ENCODE results near the gene NAA10.

NAA10 gene

GRCh38 chrX:153950127-153950526, 15.3 kb upstream of the NAA10 start:
- Histone ChIP-seq H3K4me3 (ENCODE audit: low read length) (no peak overlapping the region), H2BK120ac (ENCODE audit: low read depth, low read length) (no peak overlapping the region), H2BK15ac (replicated peaks; ENCODE audit: low read depth) (no peak overlapping the region), H3K27me3 (ENCODE audit: insufficient read depth, low read length, poor library complexity) (no peaks in the 10 kb centered on the region), H3K9ac (ENCODE audit: low read length) (no peak overlapping the region), H3K4me1 (ENCODE audit: control insufficient read depth, low read depth, low read length) (no peaks in the 10 kb centered on the region), H2BK5ac (ENCODE audit: low read length) (no peak overlapping the region), H3K4me2 (ENCODE audit: low read length) (no peak overlapping the region), H2AK5ac (ENCODE audit: low read length) (no peak overlapping the region), H3K36me3 (ENCODE audit: control insufficient read depth, insufficient read depth, low read length) (peaks cover 8% of the 10 kb centered on the region), H3K56ac (ENCODE audit: low read length) (no peak overlapping the region), H3K4ac (ENCODE audit: low read depth, low read length) (no peak overlapping the region), H3K18ac (ENCODE audit: low read length) (no peak overlapping the region), H4K5ac (ENCODE audit: low read length) (no peak overlapping the region), H3K79me2 (ENCODE audit: control insufficient read depth, insufficient read depth, low read length) (no peaks in the 10 kb centered on the region), H3K27ac (ENCODE audit: low read depth, low read length) (no peak overlapping the region), H3K79me1 (ENCODE audit: low read length) (no peaks in the 10 kb centered on the region), H4K8ac (ENCODE audit: low read depth, low read length) (no peak overlapping the region), H3K23ac (ENCODE audit: low read length) (no peak overlapping the region)
- no CpG with 5 or more reads among the region's 19 CpGs for WGBS (ENCODE audit: extremely low coverage, insufficient coverage, low lambda C conversion rate)
- no peak for DNase-seq

GRCh38 chrX:153948847-153949805, 14.3 kb upstream of the NAA10 start:
- Histone ChIP-seq H3K18ac (ENCODE audit: low read length) (no peak overlapping the region), H3K27me3 (ENCODE audit: insufficient read depth, low read length, poor library complexity) (no peaks in the 10 kb centered on the region), H3K9ac (ENCODE audit: low read length) (no peak overlapping the region), H2AK5ac (ENCODE audit: low read length) (no peak overlapping the region), H3K36me3 (ENCODE audit: control insufficient read depth, insufficient read depth, low read length) (peaks cover 7% of the 10 kb centered on the region), H3K4me2 (ENCODE audit: low read length) (no peak overlapping the region), H2BK5ac (ENCODE audit: low read length) (no peak overlapping the region), H3K4ac (ENCODE audit: low read depth, low read length) (no peak overlapping the region), H3K79me2 (ENCODE audit: control insufficient read depth, insufficient read depth, low read length) (no peaks in the 10 kb centered on the region), H4K8ac (ENCODE audit: low read depth, low read length) (no peak overlapping the region), H3K56ac (ENCODE audit: low read length) (peak overlapping the region; percentile 56), H2BK15ac (replicated peaks; ENCODE audit: low read depth) (no peak overlapping the region), H3K79me1 (ENCODE audit: low read length) (no peaks in the 10 kb centered on the region), H4K5ac (ENCODE audit: low read length) (no peak overlapping the region), H3K4me3 (ENCODE audit: low read length) (no peak overlapping the region), H3K23ac (ENCODE audit: low read length) (no peak overlapping the region), H3K4me1 (ENCODE audit: control insufficient read depth, low read depth, low read length) (no peaks in the 10 kb centered on the region), H2BK120ac (ENCODE audit: low read depth, low read length) (no peak overlapping the region), H3K27ac (ENCODE audit: low read depth, low read length) (peak overlapping the region; percentile 84)
- WGBS (ENCODE audit: extremely low coverage, insufficient coverage, low lambda C conversion rate): no CpG with 5 or more reads among the region's 30 CpGs
- no peak for DNase-seq

GRCh38 chrX:153948002-153948466, 13.2 kb upstream of the NAA10 start:
- Histone ChIP-seq H4K5ac (ENCODE audit: low read length) (no peak overlapping the region), H3K4ac (ENCODE audit: low read depth, low read length) (no peak overlapping the region), H3K36me3 (ENCODE audit: control insufficient read depth, insufficient read depth, low read length) (peaks cover 7% of the 10 kb centered on the region), H3K9ac (ENCODE audit: low read length) (peak overlapping the region; percentile 39), H2BK5ac (ENCODE audit: low read length) (no peak overlapping the region), H2BK15ac (replicated peaks; ENCODE audit: low read depth) (no peak overlapping the region), H3K4me2 (ENCODE audit: low read length) (no peak overlapping the region), H3K79me1 (ENCODE audit: low read length) (no peaks in the 10 kb centered on the region), H3K56ac (ENCODE audit: low read length) (peak overlapping the region; percentile 70), H3K4me1 (ENCODE audit: control insufficient read depth, low read depth, low read length) (no peaks in the 10 kb centered on the region), H3K23ac (ENCODE audit: low read length) (no peak overlapping the region), H3K27ac (ENCODE audit: low read depth, low read length) (peak overlapping the region; percentile 52), H3K79me2 (ENCODE audit: control insufficient read depth, insufficient read depth, low read length) (no peaks in the 10 kb centered on the region), H4K8ac (ENCODE audit: low read depth, low read length) (no peak overlapping the region), H3K27me3 (ENCODE audit: insufficient read depth, low read length, poor library complexity) (no peaks in the 10 kb centered on the region), H3K4me3 (ENCODE audit: low read length) (no peak overlapping the region), H3K18ac (ENCODE audit: low read length) (no peak overlapping the region), H2BK120ac (ENCODE audit: low read depth, low read length) (no peak overlapping the region), H2AK5ac (ENCODE audit: low read length) (no peak overlapping the region)
- no CpG with 5 or more reads among the region's 10 CpGs for WGBS (ENCODE audit: extremely low coverage, insufficient coverage, low lambda C conversion rate)
- no peak for DNase-seq

- Histone ChIP-seq H2BK5ac (ENCODE audit: low read length) (no peak overlapping the region), H2BK15ac (replicated peaks; ENCODE audit: low read depth) (no peak overlapping the region), H4K8ac (ENCODE audit: low read depth, low read length) (no peak overlapping the region), H3K9ac (ENCODE audit: low read length) (peak overlapping the region; percentile 6), H3K4me2 (ENCODE audit: low read length) (no peak overlapping the region), H3K79me2 (ENCODE audit: control insufficient read depth, insufficient read depth, low read length) (no peaks in the 10 kb centered on the region), H3K4me3 (ENCODE audit: low read length) (no peak overlapping the region), H2BK120ac (ENCODE audit: low read depth, low read length) (no peak overlapping the region), H3K27me3 (ENCODE audit: insufficient read depth, low read length, poor library complexity) (no peaks in the 10 kb centered on the region), H3K18ac (ENCODE audit: low read length) (no peak overlapping the region), H3K36me3 (ENCODE audit: control insufficient read depth, insufficient read depth, low read length) (peaks cover 2% of the 10 kb centered on the region), H3K4me1 (ENCODE audit: control insufficient read depth, low read depth, low read length) (no peaks in the 10 kb centered on the region), H3K79me1 (ENCODE audit: low read length) (no peaks in the 10 kb centered on the region), H3K23ac (ENCODE audit: low read length) (no peak overlapping the region), H2AK5ac (ENCODE audit: low read length) (no peak overlapping the region), H3K27ac (ENCODE audit: low read depth, low read length) (peak overlapping the region; percentile 52), H4K5ac (ENCODE audit: low read length) (no peak overlapping the region), H3K56ac (ENCODE audit: low read length) (peak overlapping the region; percentile 70), H3K4ac (ENCODE audit: low read depth, low read length) (no peak overlapping the region)
- peak; percentile 84 for DNase-seq
- WGBS (ENCODE audit: extremely low coverage, insufficient coverage, low lambda C conversion rate): no CpG with 5 or more reads among the region's 19 CpGs
These were observed 12.4 kb upstream of the NAA10 start for GRCh38 chrX:153947009-153947769.

GRCh38 chrX:153945956-153946943, 11.4 kb upstream of the NAA10 start:
- Histone ChIP-seq H3K4ac (ENCODE audit: low read depth, low read length) (no peak overlapping the region), H3K79me1 (ENCODE audit: low read length) (no peaks in the 10 kb centered on the region), H3K36me3 (ENCODE audit: control insufficient read depth, insufficient read depth, low read length) (no peaks in the 10 kb centered on the region), H4K5ac (ENCODE audit: low read length) (no peak overlapping the region), H3K18ac (ENCODE audit: low read length) (no peak overlapping the region), H3K79me2 (ENCODE audit: control insufficient read depth, insufficient read depth, low read length) (no peaks in the 10 kb centered on the region), H4K8ac (ENCODE audit: low read depth, low read length) (no peak overlapping the region), H3K4me3 (ENCODE audit: low read length) (no peak overlapping the region), H2AK5ac (ENCODE audit: low read length) (no peak overlapping the region), H3K56ac (ENCODE audit: low read length) (no peak overlapping the region), H3K23ac (ENCODE audit: low read length) (no peak overlapping the region), H3K4me1 (ENCODE audit: control insufficient read depth, low read depth, low read length) (no peaks in the 10 kb centered on the region), H3K27ac (ENCODE audit: low read depth, low read length) (no peak overlapping the region), H2BK5ac (ENCODE audit: low read length) (no peak overlapping the region), H2BK15ac (replicated peaks; ENCODE audit: low read depth) (no peak overlapping the region), H3K27me3 (ENCODE audit: insufficient read depth, low read length, poor library complexity) (no peaks in the 10 kb centered on the region), H2BK120ac (ENCODE audit: low read depth, low read length) (no peak overlapping the region), H3K9ac (ENCODE audit: low read length) (no peak overlapping the region), H3K4me2 (ENCODE audit: low read length) (no peak overlapping the region)
- DNase-seq: no peak
- no CpG with 5 or more reads among the region's 24 CpGs for WGBS (ENCODE audit: extremely low coverage, insufficient coverage, low lambda C conversion rate)

All from mesendoderm (in vitro differentiated cells).